Measurements from ENCODE around the gene PLEKHM1.
A peak's percentile ranks its signal among the peaks of the same experiment; 100 is the strongest.

PLEKHM1 gene

GRCh38 chr17:45440161-45440778 lies 50.3 kb downstream of the PLEKHM1 start:
- peak; percentile 13 for DNase-seq

GRCh38 chr17:45438931-45439610 lies 51.5 kb downstream of the PLEKHM1 start:
- DNase-seq, result no peak

GRCh38 chr17:45437465-45438283 lies 52.8 kb downstream of the PLEKHM1 start:
- no peak for DNase-seq

GRCh38 chr17:45436625-45437464 lies 53.7 kb downstream of the PLEKHM1 start:
- no peak for DNase-seq

- DNase-seq, result no peak
Observed at GRCh38 chr17:45436161-45436560, 54.4 kb downstream of the PLEKHM1 start.

- no peak for DNase-seq
Observed at GRCh38 chr17:45435481-45435880, 55.0 kb downstream of the PLEKHM1 start.

GRCh38 chr17:45433159-45433535 lies 57.4 kb downstream of the PLEKHM1 start:
- no peak for DNase-seq

- no peak for DNase-seq
Observed at GRCh38 chr17:45432405-45433158, 57.9 kb downstream of the PLEKHM1 start, which contains the start of gene ARHGAP27. Gene ARHGAP27, minus strand, starts transcription at chr17:45432870. Its CDS starts 2,591 bp downstream, at chr17:45430279.

- peak; percentile 32 for DNase-seq
Observed at GRCh38 chr17:45431531-45432404, 58.8 kb downstream of the PLEKHM1 start.

- no peak for DNase-seq
Observed at GRCh38 chr17:45430738-45431530, 59.6 kb downstream of the PLEKHM1 start.

GRCh38 chr17:45430006-45430737 lies 60.3 kb downstream of the PLEKHM1 start:
- no peak for DNase-seq

GRCh38 chr17:45429339-45430005 lies 61.0 kb downstream of the PLEKHM1 start:
- DNase-seq, result no peak

GRCh38 chr17:45428931-45429338 lies 61.6 kb downstream of the PLEKHM1 start:
- DNase-seq, result no peak

GRCh38 chr17:45428050-45428617 lies 62.4 kb downstream of the PLEKHM1 start:
- DNase-seq, result peak; percentile 39

GRCh38 chr17:45427181-45427835 lies 63.2 kb downstream of the PLEKHM1 start:
- no peak for DNase-seq

GRCh38 chr17:45426561-45426960 lies 64.0 kb downstream of the PLEKHM1 start:
- DNase-seq, result no peak

GRCh38 chr17:45425984-45426413 lies 64.5 kb downstream of the PLEKHM1 start:
- DNase-seq, result no peak
